SU-DHL-6 (cell line): ENCODE results near the gene ITPR2.

Experiments used
- H2AFZ ChIP-seq: fragments of 200-600 bp; sonication (generic); 2 replicates; pipeline ENCODE4 v1.6.1; 2014; ENCODE audit warnings: low read depth, mild to moderate bottlenecking, moderate library complexity, mixed read lengths, antibody characterized with exemption, low read length; ENCODE audit not compliant: severe bottlenecking
- H3F3A ChIP-seq: fragments of 200-600 bp; shearing (Covaris generic); 2 replicates; pipeline ENCODE4 v1.6.0; 2016; ENCODE audit warnings: antibody characterized with exemption, mild to moderate bottlenecking; ENCODE audit not compliant: insufficient read depth
- H3K27ac ChIP-seq: fragments of 200-600 bp; sonication (generic); 2 replicates; pipeline ENCODE4 v1.5.1; 2016; ENCODE audit warnings: low read depth, mild to moderate bottlenecking, low read length, moderate library complexity, mixed read lengths
- H3K27me3 ChIP-seq: fragments of 200-600 bp; sonication (generic), shearing (Covaris generic); 2 replicates; pipeline ENCODE4 v1.6.0; 2014; ENCODE audit warnings: mild to moderate bottlenecking, low read length
- H3K36me3 ChIP-seq: fragments of 200-600 bp; sonication (generic); 2 replicates; pipeline ENCODE4 v1.6.1; 2014; ENCODE audit warnings: mild to moderate bottlenecking, low read length, mixed read lengths
- H3K4me2 ChIP-seq: fragments of 300-600, 200-600 bp; shearing (Covaris generic), sonication (generic); 2 replicates; pipeline ENCODE4 v1.6.0; 2014; ENCODE audit warnings: low read length, low read depth, mild to moderate bottlenecking; ENCODE audit not compliant: poor library complexity, severe bottlenecking
- H3K4me3 ChIP-seq: fragments of 200-600 bp; sonication (generic); 2 replicates; pipeline ENCODE4 v1.5.1; 2014; ENCODE audit warnings: antibody characterized with exemption, low read length, mild to moderate bottlenecking, mixed read lengths; ENCODE audit not compliant: insufficient read depth, poor library complexity, severe bottlenecking
- H3K79me2 ChIP-seq: fragments of 200-600 bp; sonication (generic); 2 replicates; pipeline ENCODE4 v1.6.1; 2014; ENCODE audit warnings: mild to moderate bottlenecking, low read length, moderate library complexity; ENCODE audit not compliant: insufficient read depth
- H3K9ac ChIP-seq: fragments of 200-600 bp; sonication (generic); 2 replicates; pipeline ENCODE4 v1.7.0; 2014; ENCODE audit warnings: mild to moderate bottlenecking, low read length
- H3K9me2 ChIP-seq: fragments of 200-600 bp; sonication (generic); replicated peaks from 2 replicates; pipeline ENCODE4 v1.6.1; 2014; ENCODE audit warnings: low read length; ENCODE audit not compliant: insufficient read depth
- H3K9me3 ChIP-seq: fragments of 200-600 bp; sonication (generic); 2 replicates; pipeline ENCODE4 v1.6.1; 2014; ENCODE audit warnings: low read length, mixed read lengths; ENCODE audit not compliant: insufficient read depth
- H4K20me1 ChIP-seq: fragments of 200-600 bp; sonication (generic); 2 replicates; pipeline ENCODE4 v1.6.1; 2014; ENCODE audit warnings: low read depth, mild to moderate bottlenecking, antibody characterized with exemption, low read length, moderate library complexity, mixed read lengths
- EZH2phosphoT487 ChIP-seq: fragments of 200-600 bp; sonication (generic), shearing (Covaris generic); conservative IDR thresholded peaks from 2 replicates; pipeline ENCODE4 v1.6.1; 2018; ENCODE audit warnings: mild to moderate bottlenecking, antibody characterized with exemption, low read length, moderate library complexity, mixed read lengths
- TF ChIP-seq, protein P1 (sequence below): fragments of 200-600 bp; sonication (generic); IDR thresholded peaks from one replicate; pipeline ENCODE4 v1.5.1; 2017; ENCODE audit warnings: antibody characterized with exemption, mild to moderate bottlenecking, low read length, moderate library complexity; ENCODE audit not compliant: insufficient read depth, poor library complexity, severe bottlenecking

ITPR2 gene

DNA sequence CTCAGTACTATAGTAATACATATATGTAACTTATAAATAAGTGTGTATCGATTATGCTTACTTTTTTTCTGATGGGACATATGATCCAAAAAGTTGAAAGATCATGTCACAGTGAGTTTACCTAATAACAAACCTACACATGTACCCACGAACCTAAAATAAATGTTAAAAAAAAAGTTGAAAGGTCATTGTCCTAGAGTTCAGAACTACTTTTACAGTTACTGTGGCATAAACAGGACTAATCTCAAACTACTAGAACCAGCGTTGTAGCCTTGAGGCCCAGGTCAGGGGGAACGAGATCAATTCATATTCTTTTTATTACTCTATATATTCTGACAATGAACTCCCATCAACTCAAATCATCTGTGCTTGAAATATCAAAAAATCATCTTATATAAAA lies 81.8 kb downstream of the ITPR2 start:
- Histone ChIP-seq H3K27ac (no peak overlapping the region), H3K36me3 (peaks cover 6% of the 10 kb centered on the region; the same call in 1 of the 2 replicates), H2AFZ (no peak overlapping the region), H3K9me2 (no peaks in the 10 kb centered on the region), H3K9me3 (peaks cover 19% of the 10 kb centered on the region; the same call in 1 of the 2 replicates), H3F3A (no peaks in the 10 kb centered on the region), H3K27me3 (no peaks in the 10 kb centered on the region), H3K79me2 (no peaks in the 10 kb centered on the region), H3K4me3 (no peak overlapping the region), H3K4me2 (no peak overlapping the region), H3K9ac (no peak overlapping the region), H4K20me1 (no peaks in the 10 kb centered on the region)
- TF ChIP-seq, protein P1, sequence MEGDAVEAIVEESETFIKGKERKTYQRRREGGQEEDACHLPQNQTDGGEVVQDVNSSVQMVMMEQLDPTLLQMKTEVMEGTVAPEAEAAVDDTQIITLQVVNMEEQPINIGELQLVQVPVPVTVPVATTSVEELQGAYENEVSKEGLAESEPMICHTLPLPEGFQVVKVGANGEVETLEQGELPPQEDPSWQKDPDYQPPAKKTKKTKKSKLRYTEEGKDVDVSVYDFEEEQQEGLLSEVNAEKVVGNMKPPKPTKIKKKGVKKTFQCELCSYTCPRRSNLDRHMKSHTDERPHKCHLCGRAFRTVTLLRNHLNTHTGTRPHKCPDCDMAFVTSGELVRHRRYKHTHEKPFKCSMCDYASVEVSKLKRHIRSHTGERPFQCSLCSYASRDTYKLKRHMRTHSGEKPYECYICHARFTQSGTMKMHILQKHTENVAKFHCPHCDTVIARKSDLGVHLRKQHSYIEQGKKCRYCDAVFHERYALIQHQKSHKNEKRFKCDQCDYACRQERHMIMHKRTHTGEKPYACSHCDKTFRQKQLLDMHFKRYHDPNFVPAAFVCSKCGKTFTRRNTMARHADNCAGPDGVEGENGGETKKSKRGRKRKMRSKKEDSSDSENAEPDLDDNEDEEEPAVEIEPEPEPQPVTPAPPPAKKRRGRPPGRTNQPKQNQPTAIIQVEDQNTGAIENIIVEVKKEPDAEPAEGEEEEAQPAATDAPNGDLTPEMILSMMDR, result no peak
- no peak for TF ChIP-seq EZH2phosphoT487

DNA sequence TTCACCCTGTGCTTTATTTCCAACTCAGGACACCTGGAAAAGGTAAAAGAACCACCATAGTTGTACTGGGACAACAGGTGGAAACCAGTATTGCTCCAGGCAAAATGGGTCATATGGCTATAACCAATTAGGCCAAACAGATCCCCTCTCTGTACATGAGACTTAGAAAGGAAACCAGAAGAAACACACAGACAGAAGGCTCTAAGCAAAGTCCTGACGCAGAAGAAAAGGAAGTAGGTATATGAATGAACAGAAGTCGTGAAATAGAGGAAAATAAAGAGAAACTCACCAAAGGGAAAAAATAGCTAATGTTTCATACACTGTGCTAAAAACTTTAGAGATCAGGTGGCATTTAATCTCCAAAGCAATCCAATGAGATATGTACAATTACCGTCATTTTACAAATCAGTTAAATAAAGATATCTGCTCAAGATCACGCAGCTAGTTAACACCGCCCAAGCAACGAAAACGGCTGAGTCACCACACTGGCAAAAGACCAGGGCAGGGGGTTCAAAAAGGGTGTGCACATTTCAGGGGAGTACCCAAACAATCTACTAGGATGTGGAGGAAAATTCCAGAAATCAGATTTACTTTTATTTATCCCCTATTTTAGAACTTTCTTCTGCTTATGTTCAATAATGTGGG lies 82.3 kb downstream of the ITPR2 start:
- no peak overlapping the region for H2AFZ ChIP-seq
- peaks cover 6% of the 10 kb centered on the region; the same call in 1 of the 2 replicates for H3K36me3 ChIP-seq
- H3K9me2 ChIP-seq, result no peaks in the 10 kb centered on the region
- H3K79me2 ChIP-seq, result no peaks in the 10 kb centered on the region
- H4K20me1 ChIP-seq, result no peaks in the 10 kb centered on the region
- H3K4me2 ChIP-seq, result no peak overlapping the region
- no peaks in the 10 kb centered on the region for H3K27me3 ChIP-seq
- H3K4me3 ChIP-seq, result no peak overlapping the region
- TF ChIP-seq EZH2phosphoT487, result no peak
- TF ChIP-seq, protein P1, result no peak
- H3K9ac ChIP-seq, result no peak overlapping the region
- H3F3A ChIP-seq, result no peaks in the 10 kb centered on the region
- H3K27ac ChIP-seq, result no peak overlapping the region
- H3K9me3 ChIP-seq, result peaks cover 14% of the 10 kb centered on the region; the same call in 1 of the 2 replicates

DNA sequence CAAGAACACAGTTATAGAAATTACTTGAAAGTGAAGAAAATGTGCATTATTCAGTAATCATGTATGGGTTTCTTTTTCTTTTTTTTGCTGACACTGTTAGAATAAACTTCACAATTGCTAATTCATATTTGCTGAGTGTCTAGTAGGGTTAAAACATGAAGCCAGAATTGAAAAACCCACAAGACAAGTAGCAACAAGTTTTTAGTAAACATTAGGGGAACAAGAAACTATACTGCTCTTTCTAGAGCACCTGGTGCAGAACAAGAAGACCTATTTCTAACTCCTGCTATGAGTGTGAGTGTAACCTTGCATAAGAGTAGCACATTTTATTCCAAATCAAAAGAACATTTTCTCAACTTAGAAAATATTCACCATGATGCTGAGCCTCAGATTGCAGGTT lies 83.2 kb downstream of the ITPR2 start:
- H2AFZ ChIP-seq, result no peak overlapping the region
- no peak overlapping the region for H3K27ac ChIP-seq
- no peaks in the 10 kb centered on the region for H3K9me2 ChIP-seq
- 0 out of 2 replicates have a peak, but pooled peaks cover 2% of the 10 kb centered on the region for H3K36me3 ChIP-seq
- no peaks in the 10 kb centered on the region for H3K27me3 ChIP-seq
- no peak overlapping the region for H3K9ac ChIP-seq
- no peak overlapping the region for H3K4me3 ChIP-seq
- H3K9me3 ChIP-seq, result peaks cover 6% of the 10 kb centered on the region; the same call in 1 of the 2 replicates
- no peaks in the 10 kb centered on the region for H3K79me2 ChIP-seq
- H4K20me1 ChIP-seq, result no peaks in the 10 kb centered on the region
- TF ChIP-seq, protein P1, result no peak
- TF ChIP-seq EZH2phosphoT487, result no peak
- H3K4me2 ChIP-seq, result no peak overlapping the region
- no peaks in the 10 kb centered on the region for H3F3A ChIP-seq
